ENCODE data around the gene PLEKHO2. TPM values are rescaled to one million over a fixed set of nuclear protein-coding genes. Genes with fewer than 3 reads are reported as not detected.
A peak's percentile ranks its signal among the peaks of the same experiment; 100 is the strongest.

The PLEKHO2 gene
- total and polyA plus RNA-seq, 10 of the 15 experiments (the other 5 are each of a cell fraction or from before 2014, with no cell fraction given), result 1.4 to 25.6 (median 20.5) TPM

DNA sequence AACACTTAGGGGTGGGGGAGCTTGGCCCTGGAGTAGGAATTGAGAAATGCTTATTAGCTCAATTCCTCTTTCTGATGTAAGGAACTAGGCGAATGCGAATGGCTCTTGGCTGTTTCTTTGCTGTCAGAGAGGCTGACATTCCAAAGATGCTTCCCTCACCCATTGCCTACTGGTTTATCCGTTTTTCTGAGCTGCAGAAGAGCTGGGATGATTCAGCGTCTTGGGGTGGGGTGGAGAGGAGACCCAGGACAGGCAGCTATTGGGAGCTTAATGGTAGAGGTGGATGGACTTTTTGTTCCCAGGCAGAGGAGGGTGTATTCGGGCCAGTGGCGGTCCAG is 9.8 kb downstream of the PLEKHO2 start:
- FAIRE-seq, result no peak
- H3K4me2 ChIP-seq (ENCODE audit: control insufficient read depth, insufficient read depth), result no peak overlapping the region
- ChIA-PET POLR2A (interaction anchor here (0.5 to 1.3 kb wide), 6 partner anchors 9 to 1533 kb away, joined by 3 to 8 read pairs (median 3); no protein-coding TSS in a partner anchor), CTCF (interaction anchor here (1.0 to 1.6 kb wide), 3 partner anchors 16 to 43 kb away, joined by 4 read pairs; no protein-coding TSS in a partner anchor), SMC1A (ENCODE audit: uncharacterized antibody, unreplicated experiment) (interaction anchor here (0.7 to 1.1 kb wide), 6 partner anchors 8 to 53 kb away, joined by 3 to 7 read pairs (median 4); no protein-coding TSS in a partner anchor), RAD21 (ENCODE audit: unreplicated experiment) (interaction anchor here (0.8 to 1.5 kb wide), 3 partner anchors 31 to 42 kb away, joined by 3 to 6 read pairs (median 3); no protein-coding TSS in a partner anchor)
- DNase-seq (ENCODE audit: low read depth, low spot score), result no peak
- in situ Hi-C loops (cut with MboI) (no loop called here), intact Hi-C loops (cut with micrococcal nuclease; ENCODE audit: unreplicated experiment) (no loop called here)
- no peaks in the 10 kb centered on the region for H4K20me1 ChIP-seq (ENCODE audit: control insufficient read depth, insufficient read depth)
- no peak overlapping the region for H2AFZ ChIP-seq (ENCODE audit: control insufficient read depth, low read depth, low read length)
- no peaks in the 10 kb centered on the region for H3K9me3 ChIP-seq (replicated peaks; ENCODE audit: control insufficient read depth, insufficient read depth, low read length)
- no peak overlapping the region for H3K27ac ChIP-seq (ENCODE audit: control insufficient read depth, insufficient read depth)
- H3K36me3 ChIP-seq (ENCODE audit: control insufficient read depth in 2 of 2, insufficient read depth in 2 of 2, low read length in 1 of 2), result peaks cover 22 to 28% of the 10 kb centered on the region in 2 experiments
- H3K9ac ChIP-seq (ENCODE audit: control insufficient read depth, insufficient read depth, low read length), result no peak overlapping the region
- H3K79me2 ChIP-seq (ENCODE audit: control insufficient read depth, insufficient read depth, low read length), result peaks cover 30% of the 10 kb centered on the region
- H3K27me3 ChIP-seq (replicated peaks in 1 of 2; ENCODE audit: control insufficient read depth in 2 of 2, insufficient read depth in 2 of 2, low read length in 1 of 2), result no peaks in the 10 kb centered on the region
- TF ChIP-seq, protein P1, sequence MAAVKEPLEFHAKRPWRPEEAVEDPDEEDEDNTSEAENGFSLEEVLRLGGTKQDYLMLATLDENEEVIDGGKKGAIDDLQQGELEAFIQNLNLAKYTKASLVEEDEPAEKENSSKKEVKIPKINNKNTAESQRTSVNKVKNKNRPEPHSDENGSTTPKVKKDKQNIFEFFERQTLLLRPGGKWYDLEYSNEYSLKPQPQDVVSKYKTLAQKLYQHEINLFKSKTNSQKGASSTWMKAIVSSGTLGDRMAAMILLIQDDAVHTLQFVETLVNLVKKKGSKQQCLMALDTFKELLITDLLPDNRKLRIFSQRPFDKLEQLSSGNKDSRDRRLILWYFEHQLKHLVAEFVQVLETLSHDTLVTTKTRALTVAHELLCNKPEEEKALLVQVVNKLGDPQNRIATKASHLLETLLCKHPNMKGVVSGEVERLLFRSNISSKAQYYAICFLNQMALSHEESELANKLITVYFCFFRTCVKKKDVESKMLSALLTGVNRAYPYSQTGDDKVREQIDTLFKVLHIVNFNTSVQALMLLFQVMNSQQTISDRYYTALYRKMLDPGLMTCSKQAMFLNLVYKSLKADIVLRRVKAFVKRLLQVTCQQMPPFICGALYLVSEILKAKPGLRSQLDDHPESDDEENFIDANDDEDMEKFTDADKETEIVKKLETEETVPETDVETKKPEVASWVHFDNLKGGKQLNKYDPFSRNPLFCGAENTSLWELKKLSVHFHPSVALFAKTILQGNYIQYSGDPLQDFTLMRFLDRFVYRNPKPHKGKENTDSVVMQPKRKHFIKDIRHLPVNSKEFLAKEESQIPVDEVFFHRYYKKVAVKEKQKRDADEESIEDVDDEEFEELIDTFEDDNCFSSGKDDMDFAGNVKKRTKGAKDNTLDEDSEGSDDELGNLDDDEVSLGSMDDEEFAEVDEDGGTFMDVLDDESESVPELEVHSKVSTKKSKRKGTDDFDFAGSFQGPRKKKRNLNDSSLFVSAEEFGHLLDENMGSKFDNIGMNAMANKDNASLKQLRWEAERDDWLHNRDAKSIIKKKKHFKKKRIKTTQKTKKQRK (IDR thresholded peaks at IDR 0.05; ENCODE audit: low read depth, low read length), result no peak
- peak; percentile 56; the same call in 1 of the 2 replicates for TF ChIP-seq SPI1 (IDR thresholded peaks at IDR 0.05; ENCODE audit: borderline replicate concordance, insufficient read depth, low read depth, low read length)
- peaks cover 14% of the 10 kb centered on the region for H3K4me1 ChIP-seq (ENCODE audit: control insufficient read depth, insufficient read depth, low read length)
- H3K4me3 ChIP-seq, result no peak overlapping the region
- no TSS peak for BruUV-seq (replicated peaks)
- WGBS (ENCODE audit: insufficient coverage, insufficient replicate concordance, low lambda C conversion rate, missing lambda C conversion rate), result 86% methylated on average over 6 of the region's 6 CpGs
- ATAC-seq, result no peak

- WGBS (ENCODE audit: insufficient coverage, insufficient replicate concordance, low lambda C conversion rate, missing lambda C conversion rate), result 100% methylated on average over 4 of the region's 4 CpGs
- CTCF ChIA-PET, result interaction anchor here (1.3 to 1.5 kb wide), 2 partner anchors 12 to 41 kb away, joined by 3 to 4 read pairs; no protein-coding TSS in a partner anchor
- H2AFZ ChIP-seq (ENCODE audit: control insufficient read depth, low read depth, low read length), result no peak overlapping the region
- no peaks in the 10 kb centered on the region; the same call in 1 of the 2 replicates for H4K20me1 ChIP-seq (ENCODE audit: control insufficient read depth, insufficient read depth)
- BruUV-seq (replicated peaks), result no TSS peak
- no peaks in the 10 kb centered on the region for H3K4me1 ChIP-seq (ENCODE audit: control insufficient read depth, insufficient read depth, low read length)
- H3K27me3 ChIP-seq (replicated peaks in 1 of 2; ENCODE audit: control insufficient read depth in 2 of 2, insufficient read depth in 2 of 2, low read length in 1 of 2), result no peaks in the 10 kb centered on the region
- intact Hi-C loops (cut with micrococcal nuclease; ENCODE audit: unreplicated experiment) (no loop called here), in situ Hi-C loops (cut with MboI) (no loop called here)
- TF ChIP-seq PAX8 (IDR thresholded peaks at IDR 0.05) (no peak), BACH1 (IDR thresholded peaks at IDR 0.05; ENCODE audit: borderline replicate concordance) (no peak), ATF7 (IDR thresholded peaks at IDR 0.05; ENCODE audit: low read depth) (no peak), RAD51 (IDR thresholded peaks at IDR 0.05) (no peak)
- TF ChIP-seq, protein P2, sequence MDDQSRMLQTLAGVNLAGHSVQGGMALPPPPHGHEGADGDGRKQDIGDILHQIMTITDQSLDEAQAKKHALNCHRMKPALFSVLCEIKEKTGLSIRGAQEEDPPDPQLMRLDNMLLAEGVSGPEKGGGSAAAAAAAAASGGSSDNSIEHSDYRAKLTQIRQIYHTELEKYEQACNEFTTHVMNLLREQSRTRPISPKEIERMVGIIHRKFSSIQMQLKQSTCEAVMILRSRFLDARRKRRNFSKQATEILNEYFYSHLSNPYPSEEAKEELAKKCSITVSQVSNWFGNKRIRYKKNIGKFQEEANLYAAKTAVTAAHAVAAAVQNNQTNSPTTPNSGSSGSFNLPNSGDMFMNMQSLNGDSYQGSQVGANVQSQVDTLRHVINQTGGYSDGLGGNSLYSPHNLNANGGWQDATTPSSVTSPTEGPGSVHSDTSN (IDR thresholded peaks at IDR 0.05; ENCODE audit: insufficient replicate concordance, low read depth, low read length), result no peak
- H3K9me3 ChIP-seq (replicated peaks; ENCODE audit: control insufficient read depth, insufficient read depth, low read length), result no peaks in the 10 kb centered on the region
- FAIRE-seq, result no peak
- no peak overlapping the region for H3K4me2 ChIP-seq (ENCODE audit: control insufficient read depth, insufficient read depth)
- no peak overlapping the region for H3K9ac ChIP-seq (ENCODE audit: control insufficient read depth, insufficient read depth, low read length)
- H3K79me2 ChIP-seq (ENCODE audit: control insufficient read depth, insufficient read depth, low read length), result peaks cover 17% of the 10 kb centered on the region
- SMC1A ChIA-PET (ENCODE audit: uncharacterized antibody, unreplicated experiment), result interaction anchor here (1.3 to 2.1 kb wide), 2 partner anchors 40 to 41 kb away, joined by 3 to 5 read pairs; no protein-coding TSS in a partner anchor
- POLR2A ChIA-PET, result no interaction called here
- H3K27ac ChIP-seq (ENCODE audit: control insufficient read depth, insufficient read depth), result no peak overlapping the region
- peaks cover 31 to 32% of the 10 kb centered on the region in 2 experiments for H3K36me3 ChIP-seq (ENCODE audit: control insufficient read depth in 2 of 2, insufficient read depth in 2 of 2, low read length in 1 of 2)
- RAD21 ChIA-PET (ENCODE audit: unreplicated experiment), result no interaction called here
- H3K4me3 ChIP-seq, result no peak overlapping the region
- DNase-seq (ENCODE audit: low read depth, low spot score), result no peak
- no peak for ATAC-seq
These were observed 12.3 kb downstream of the PLEKHO2 start for GRCh38 chr15:64854041-64854440.
